ENCODE measurements around the gene RGL2.
A peak's percentile ranks its signal among the peaks of the same experiment; 100 is the strongest.
"Not testable (repeated sequence)": the region's sequence is repeated elsewhere in the genome, so short reads cannot be mapped to it uniquely, and the experiment has no call there.

RGL2 gene

GRCh38 chr6:33273924-33274902 lies 24.5 kb downstream of the RGL2 start:
- no peak for DNase-seq

- no peak for DNase-seq
Observed at GRCh38 chr6:33273129-33273923, 25.4 kb downstream of the RGL2 start.

GRCh38 chr6:33272275-33273128 lies 26.2 kb downstream of the RGL2 start:
- no peak for DNase-seq

- DNase-seq = peak; percentile 96 to 99 (median 98)
Observed at GRCh38 chr6:33271468-33272274, 27.1 kb downstream of the RGL2 start, which contains the start of the genes RPS18 and VPS52. RPS18 (plus strand) TSS chr6:33272075; CDS start chr6:33272120, 45 bp downstream. VPS52 (minus strand) TSS chr6:33271876; CDS start chr6:33271675, 201 bp downstream.

- DNase-seq = peak in 3 of 4 experiments; percentile 13 to 34 (median 13)
Observed at GRCh38 chr6:33271117-33271467, 27.6 kb downstream of the RGL2 start.

- no peak for DNase-seq
Observed at GRCh38 chr6:33264015-33264414, 34.7 kb downstream of the RGL2 start.

GRCh38 chr6:33262490-33262889 lies 36.3 kb downstream of the RGL2 start:
- DNase-seq = not testable (repeated sequence)

- DNase-seq = no peak
Observed at GRCh38 chr6:33259032-33259431, 39.7 kb downstream of the RGL2 start.

- DNase-seq = no peak
Observed at GRCh38 chr6:33254591-33254990, 44.2 kb downstream of the RGL2 start.

GRCh38 chr6:33252759-33253158 lies 46.0 kb downstream of the RGL2 start:
- peak in 3 of 4 experiments; percentile 24 to 55 (median 49) for DNase-seq

GRCh38 chr6:33251395-33252012 lies 47.2 kb downstream of the RGL2 start:
- DNase-seq = peak in 3 of 4 experiments; percentile 18 to 21 (median 20)

- no peak for DNase-seq
Observed at GRCh38 chr6:33250731-33251130, 48.0 kb downstream of the RGL2 start.

GRCh38 chr6:33249732-33250630 lies 48.8 kb downstream of the RGL2 start:
- peak in 3 of 4 experiments; percentile 18 to 47 (median 33) for DNase-seq

GRCh38 chr6:33248932-33249731 lies 49.6 kb downstream of the RGL2 start:
- peak; percentile 98 to 100 (median 99) for DNase-seq

GRCh38 chr6:33248643-33248931 lies 50.2 kb downstream of the RGL2 start:
- peak in 3 of 4 experiments; percentile 64 to 68 (median 66) for DNase-seq

- DNase-seq = peak; percentile 88 to 94 (median 94)
Observed at GRCh38 chr6:33247977-33248642, 50.6 kb downstream of the RGL2 start.

GRCh38 chr6:33243476-33243875 lies 55.3 kb downstream of the RGL2 start:
- peak in 3 of 4 experiments; percentile 4 to 17 (median 8) for DNase-seq

GRCh38 chr6:33241968-33242367 lies 56.8 kb downstream of the RGL2 start:
- no peak for DNase-seq
